PC-3 (cell line): ENCODE data around the gene LRBA. TPM values are rescaled to one million over a fixed set of nuclear protein-coding genes. Genes with fewer than 3 reads are reported as not detected.

ENCODE experiments used
- ATAC-seq: fragments of 200-7000 bp; cut with Tn5 transposase; 2 replicates; pipeline ENCODE4 v1.9.1; 2020; ENCODE audit warnings: mild to moderate bottlenecking, moderate library complexity
- BruUV-seq: library from RNA; stranded (reverse); fragments of 400-500 nt; replicated peaks from 2 replicates; lab custom pipeline; 2021; lab: Mats Ljungman, UMichigan
- CTCF ChIA-PET: fragments of 300-600 bp; sonication (Branson Sonifier 250); formaldehyde crosslinking; loops from one replicate; lab custom pipeline; 2022; ENCODE audit warnings: antibody characterized with exemption; lab: Charles Lee
- POLR2A ChIA-PET: fragments of 300-600 bp; sonication (Branson Sonifier 250); formaldehyde crosslinking; loops from one replicate; lab custom pipeline; 2022; ENCODE audit warnings: antibody characterized with exemption; ENCODE audit not compliant: unreplicated experiment; lab: Charles Lee
- DNase-seq: peaks from one replicate; pipeline ENCODE4 v3.0.0-alpha.2; 2015
- H2AFZ ChIP-seq: fragments of 300-600 bp; sonication (generic); 2 replicates; pipeline ENCODE4 v1.6.0; 2016; ENCODE audit warnings: antibody characterized with exemption, low read length
- H3F3A ChIP-seq: fragments of 300-600 bp; sonication (generic); one replicate; pipeline ENCODE4 v1.6.0; 2017; ENCODE audit warnings: antibody characterized with exemption, low read length, control low read depth, mild to moderate bottlenecking; ENCODE audit not compliant: unreplicated experiment
- H3K27ac ChIP-seq: fragments of 300-600 bp; sonication (generic); 2 replicates; pipeline ENCODE4 v1.5.1; 2016; ENCODE audit warnings: mild to moderate bottlenecking, low read length
- H3K27me3 ChIP-seq: fragments of 300-600 bp; sonication (generic); 2 replicates; pipeline ENCODE4 v1.6.1; 2016; ENCODE audit warnings: low read length, mixed read lengths
- H3K36me3 ChIP-seq: fragments of 300-600 bp; sonication (generic); 2 replicates; pipeline ENCODE4 v1.6.1; 2016; ENCODE audit warnings: low read depth, mixed run types, low read length, mixed read lengths
- H3K4me1 ChIP-seq: fragments of 300-600 bp; sonication (generic); 2 replicates; pipeline ENCODE4 v1.5.1; 2016; ENCODE audit warnings: low read length; ENCODE audit not compliant: insufficient read depth
- H3K4me2 ChIP-seq: fragments of 300-600 bp; sonication (generic); 2 replicates; pipeline ENCODE4 v1.6.0; 2016; ENCODE audit warnings: low read length
- H3K4me3 ChIP-seq: fragments of 300-600 bp; sonication (generic); 2 replicates; pipeline ENCODE4 v1.5.1; 2016; ENCODE audit warnings: mild to moderate bottlenecking, low read length, mixed read lengths
- H3K79me2 ChIP-seq: fragments of 300-600 bp; sonication (generic); 2 replicates; pipeline ENCODE4 v1.6.1; 2017; ENCODE audit warnings: low read length, mixed read lengths
- H3K9ac ChIP-seq: fragments of 300-600 bp; sonication (generic); 2 replicates; pipeline ENCODE4 v1.6.0; 2016; ENCODE audit warnings: mild to moderate bottlenecking, low read length
- H3K9me2 ChIP-seq: fragments of 300-600 bp; sonication (generic); replicated peaks from 2 replicates; pipeline ENCODE4 v1.6.1; 2016; ENCODE audit warnings: mixed run types, low read length, mixed read lengths
- H3K9me3 ChIP-seq: fragments of 300-600 bp; sonication (generic); 2 replicates; pipeline ENCODE4 v1.6.1; 2016; ENCODE audit warnings: low read length, mixed read lengths
- H4K20me1 ChIP-seq: fragments of 300-600 bp; sonication (generic); 2 replicates; pipeline ENCODE4 v1.6.1; 2016; ENCODE audit warnings: low read length, mixed read lengths
- EZH2 ChIP-seq: fragments of 300-600 bp; sonication (generic); IDR thresholded peaks from one replicate; pipeline ENCODE4 v1.6.1; 2017; ENCODE audit warnings: antibody characterized with exemption, mild to moderate bottlenecking, low read length; ENCODE audit not compliant: unreplicated experiment
- EZH2phosphoT487 ChIP-seq: fragments of 300-600 bp; sonication (generic); IDR thresholded peaks from 2 replicates; pipeline ENCODE4 v1.6.1; 2018; ENCODE audit warnings: mild to moderate bottlenecking, antibody characterized with exemption, low read length, borderline replicate concordance
- intact Hi-C: fragments of 100-400 bp; cut with micrococcal nuclease; formaldehyde crosslinking; loops from 2 replicates; pipeline ENCODE4 v1.9.0; 2023
- total RNA-seq: library from RNA; depleted of rRNA; stranded (reverse); fragments of >200 nt; gene quantifications from 2 replicates; pipeline ENCODE4 v1.2.3, GENCODE V29; 2014
- TF ChIP-seq, protein P1 (sequence below): fragments of 300-600 bp; sonication (generic); conservative IDR thresholded peaks from 2 replicates; pipeline ENCODE4 v1.5.1; 2017; ENCODE audit warnings: antibody characterized with exemption, low read depth, mild to moderate bottlenecking, low read length

The LRBA gene
- total RNA-seq, 1 experiment from 2014 or later = 40.8 TPM

DNA sequence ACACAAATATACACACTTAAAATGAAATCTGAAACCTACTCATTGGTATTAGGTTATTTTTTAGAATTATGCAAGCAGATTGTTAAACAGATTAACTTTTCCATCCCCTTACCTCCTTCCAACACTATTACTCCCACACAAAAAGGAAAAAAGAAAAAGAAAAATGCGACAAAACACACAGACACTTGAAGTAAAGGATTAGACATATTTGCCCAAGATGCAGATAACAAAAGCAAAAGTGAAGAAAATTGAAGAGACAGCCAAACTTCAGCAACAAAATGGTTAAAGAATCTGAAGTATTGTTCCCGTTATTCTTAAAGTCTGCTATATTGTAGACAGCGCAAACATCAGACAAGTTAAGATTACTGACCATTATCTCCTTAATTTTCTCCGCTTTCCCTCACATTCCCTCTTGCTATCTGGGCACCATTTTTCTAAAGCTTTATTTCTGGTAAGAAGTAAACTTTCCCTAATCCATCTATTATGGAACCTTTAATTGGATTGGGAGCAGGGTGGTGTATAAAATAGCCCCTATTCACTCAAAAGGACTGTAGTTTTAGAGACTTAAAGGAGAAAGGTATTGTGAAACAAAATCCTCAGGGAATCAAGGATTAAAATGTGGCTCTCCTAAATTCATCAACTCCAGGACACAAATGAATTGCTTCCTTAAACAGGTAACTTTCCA is 467.8 kb downstream of the LRBA start:
- Histone ChIP-seq H3K36me3 (no peaks in the 10 kb centered on the region), H3K4me2 (no peak overlapping the region), H3K9me2 (no peaks in the 10 kb centered on the region), H3K4me3 (no peak overlapping the region), H3F3A (no peaks in the 10 kb centered on the region), H3K4me1 (no peaks in the 10 kb centered on the region), H3K9ac (no peak overlapping the region), H3K79me2 (no peaks in the 10 kb centered on the region), H3K27ac (no peak overlapping the region), H2AFZ (no peak overlapping the region), H3K9me3 (no peaks in the 10 kb centered on the region), H3K27me3 (no peaks in the 10 kb centered on the region), H4K20me1 (no peaks in the 10 kb centered on the region)
- no peak for DNase-seq
- TF ChIP-seq EZH2phosphoT487 (no peak), EZH2 (no peak)
- TF ChIP-seq, protein P1, sequence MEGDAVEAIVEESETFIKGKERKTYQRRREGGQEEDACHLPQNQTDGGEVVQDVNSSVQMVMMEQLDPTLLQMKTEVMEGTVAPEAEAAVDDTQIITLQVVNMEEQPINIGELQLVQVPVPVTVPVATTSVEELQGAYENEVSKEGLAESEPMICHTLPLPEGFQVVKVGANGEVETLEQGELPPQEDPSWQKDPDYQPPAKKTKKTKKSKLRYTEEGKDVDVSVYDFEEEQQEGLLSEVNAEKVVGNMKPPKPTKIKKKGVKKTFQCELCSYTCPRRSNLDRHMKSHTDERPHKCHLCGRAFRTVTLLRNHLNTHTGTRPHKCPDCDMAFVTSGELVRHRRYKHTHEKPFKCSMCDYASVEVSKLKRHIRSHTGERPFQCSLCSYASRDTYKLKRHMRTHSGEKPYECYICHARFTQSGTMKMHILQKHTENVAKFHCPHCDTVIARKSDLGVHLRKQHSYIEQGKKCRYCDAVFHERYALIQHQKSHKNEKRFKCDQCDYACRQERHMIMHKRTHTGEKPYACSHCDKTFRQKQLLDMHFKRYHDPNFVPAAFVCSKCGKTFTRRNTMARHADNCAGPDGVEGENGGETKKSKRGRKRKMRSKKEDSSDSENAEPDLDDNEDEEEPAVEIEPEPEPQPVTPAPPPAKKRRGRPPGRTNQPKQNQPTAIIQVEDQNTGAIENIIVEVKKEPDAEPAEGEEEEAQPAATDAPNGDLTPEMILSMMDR = no peak
- no TSS peak for BruUV-seq
- ChIA-PET CTCF (no interaction called here), POLR2A (no interaction called here)
- intact Hi-C loops = no loop called here
- no peak for ATAC-seq

DNA sequence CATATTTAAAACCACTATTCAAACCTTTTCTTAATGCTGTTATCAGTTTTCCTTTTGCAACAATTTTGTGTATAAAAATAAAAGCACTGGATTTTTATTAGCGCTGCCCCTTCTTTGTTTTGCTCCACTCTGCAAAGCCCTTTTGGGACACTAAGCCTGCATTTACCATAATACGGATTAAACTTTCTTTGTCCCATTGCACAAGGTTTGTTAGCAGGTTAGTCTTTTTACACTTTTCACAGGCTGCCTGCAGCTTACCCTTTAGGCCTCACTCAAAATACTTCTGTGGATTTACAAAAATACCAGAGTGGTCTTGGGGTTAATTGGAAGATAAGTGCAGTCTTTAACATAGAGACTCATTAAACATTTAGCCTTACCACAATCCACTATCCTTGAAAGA is 468.8 kb downstream of the LRBA start:
- Histone ChIP-seq H3K9me2 (no peaks in the 10 kb centered on the region), H4K20me1 (no peaks in the 10 kb centered on the region), H3K4me3 (no peak overlapping the region), H3K27ac (no peak overlapping the region), H2AFZ (no peak overlapping the region), H3K9ac (no peak overlapping the region), H3K36me3 (no peaks in the 10 kb centered on the region), H3K27me3 (no peaks in the 10 kb centered on the region), H3K79me2 (no peaks in the 10 kb centered on the region), H3K4me2 (no peak overlapping the region), H3K9me3 (no peaks in the 10 kb centered on the region), H3K4me1 (no peaks in the 10 kb centered on the region; the same call in 1 of the 2 replicates), H3F3A (no peaks in the 10 kb centered on the region)
- DNase-seq (no peak), ATAC-seq (no peak)
- no TSS peak for BruUV-seq
- TF ChIP-seq, protein P1 = no peak
- TF ChIP-seq EZH2phosphoT487 (no peak), EZH2 (no peak)
- intact Hi-C loops = no loop called here
- CTCF ChIA-PET = no interaction called here
- POLR2A ChIA-PET = no interaction called here

DNA sequence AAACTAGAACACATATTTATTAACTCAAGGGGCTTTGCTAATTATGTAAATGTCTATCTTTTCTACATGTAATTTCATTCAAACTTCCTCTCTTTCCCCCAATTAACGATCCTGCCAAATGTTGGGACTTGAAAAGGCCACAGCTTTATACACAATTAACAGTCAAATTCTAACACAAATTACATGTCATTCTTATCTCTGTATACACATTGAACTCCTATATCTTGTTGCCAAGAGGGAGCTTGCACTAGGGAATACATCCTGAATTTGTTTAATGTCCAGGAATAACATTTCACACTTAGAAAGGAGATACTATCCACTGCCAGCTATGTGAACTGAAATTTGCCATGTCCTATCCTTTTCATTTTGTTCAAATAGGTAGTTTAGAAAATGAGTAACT is 472.0 kb downstream of the LRBA start:
- POLR2A ChIA-PET = no interaction called here

More for the DNA sequence above, 472.0 kb downstream of the LRBA start:
- no TSS peak for BruUV-seq
- no peak for DNase-seq
- no peak overlapping the region for H2AFZ ChIP-seq
- TF ChIP-seq EZH2 (no peak), EZH2phosphoT487 (no peak)
- TF ChIP-seq, protein P1 = no peak
- CTCF ChIA-PET = no interaction called here
- no peaks in the 10 kb centered on the region for H3K79me2 ChIP-seq
- no peaks in the 10 kb centered on the region; the same call in 1 of the 2 replicates for H3K4me1 ChIP-seq
- no peaks in the 10 kb centered on the region for H4K20me1 ChIP-seq
- no peaks in the 10 kb centered on the region for H3K36me3 ChIP-seq
- H3K4me3 ChIP-seq = no peak overlapping the region
- no peaks in the 10 kb centered on the region for H3K9me2 ChIP-seq
- no peak overlapping the region for H3K4me2 ChIP-seq
- no peak for ATAC-seq
- intact Hi-C loops = no loop called here
- H3K27me3 ChIP-seq = no peaks in the 10 kb centered on the region
- H3K9ac ChIP-seq = no peak overlapping the region
- H3K9me3 ChIP-seq = no peaks in the 10 kb centered on the region
- H3F3A ChIP-seq = no peaks in the 10 kb centered on the region
- H3K27ac ChIP-seq = no peak overlapping the region
